IMR-90 (cell line): ENCODE data around the gene FSD1. TPM values are rescaled to one million over a fixed set of nuclear protein-coding genes. Genes with fewer than 3 reads are reported as not detected.

ENCODE experiments used
- ATAC-seq: fragments of 200-7000 bp; cut with Tn5 transposase; 2 replicates; pipeline ENCODE4 v1.9.1; 2020; ENCODE audit warnings: low read depth, mild to moderate bottlenecking, moderate library complexity
- BruUV-seq: library from RNA; stranded (reverse); fragments of 400-500 nt; replicated peaks from 2 replicates; lab custom pipeline; 2021; lab: Mats Ljungman, UMichigan
- CTCF ChIA-PET: fragments of 300-600 bp; formaldehyde crosslinking; extraction: SDS; loops from one replicate; lab custom pipeline; 2021; ENCODE audit warnings: antibody characterized with exemption; lab: Yijun Ruan, JAX
- POLR2A ChIA-PET: fragments of 300-600 bp; sonication (Branson Sonifier 250); formaldehyde crosslinking; loops from one replicate; lab custom pipeline; 2022; ENCODE audit warnings: antibody characterized with exemption; ENCODE audit not compliant: unreplicated experiment; lab: Charles Lee
- DNase-seq: peaks from one replicate; pipeline ENCODE4 v3.0.0; 2013
- H2AFZ ChIP-seq: replicated peaks from 2 replicates; pipeline ENCODE3; 2013; ENCODE audit warnings: low read length, mild to moderate bottlenecking; ENCODE audit not compliant: poor library complexity
- H2AK5ac ChIP-seq: 2 replicates; pipeline ENCODE4 v1.6.1; 2013; ENCODE audit warnings: low read depth, low read length, inconsistent platforms
- H2AK9ac ChIP-seq: replicated peaks from 2 replicates; pipeline ENCODE3; 2013; ENCODE audit warnings: mild to moderate bottlenecking, low read depth, low read length, moderate library complexity; ENCODE audit not compliant: poor library complexity
- H2BK120ac ChIP-seq: 2 replicates; pipeline ENCODE4 v1.6.1; 2013; ENCODE audit warnings: low read depth, low read length, inconsistent platforms
- H2BK15ac ChIP-seq: 3 replicates; pipeline ENCODE4 v1.6.1; 2013; ENCODE audit warnings: low read depth, low read length, inconsistent platforms
- H2BK20ac ChIP-seq: 2 replicates; pipeline ENCODE4 v1.6.1; 2013; ENCODE audit warnings: low read depth, mild to moderate bottlenecking, inconsistent platforms, low read length, moderate library complexity
- H2BK5ac ChIP-seq: 2 replicates; pipeline ENCODE4 v1.6.1; 2013; ENCODE audit warnings: mild to moderate bottlenecking, low read depth, low read length, inconsistent platforms; ENCODE audit not compliant: poor library complexity, severe bottlenecking
- H3K14ac ChIP-seq: replicated peaks from 2 replicates; pipeline ENCODE4 v1.6.1; 2013; ENCODE audit warnings: low read depth, low read length, inconsistent platforms
- H3K18ac ChIP-seq: 2 replicates; pipeline ENCODE4 v1.6.1; 2013; ENCODE audit warnings: low read depth, low read length, control low read depth
- H3K23ac ChIP-seq: 2 replicates; pipeline ENCODE4 v1.6.1; 2013; ENCODE audit warnings: low read depth, low read length, inconsistent platforms
- H3K27ac ChIP-seq: 2 replicates; pipeline ENCODE4 v1.5.1; 2013; ENCODE audit warnings: mild to moderate bottlenecking, control low read depth, low read length; ENCODE audit not compliant: insufficient read depth
- H3K27me3 ChIP-seq: 2 replicates; pipeline ENCODE4 v1.6.1; 2013; ENCODE audit warnings: low read length; ENCODE audit not compliant: control insufficient read depth, insufficient read depth
- H3K36me3 ChIP-seq: 2 replicates; pipeline ENCODE4 v1.6.1; 2013; ENCODE audit warnings: low read length, mixed read lengths; ENCODE audit not compliant: control insufficient read depth, insufficient read depth
- H3K4ac ChIP-seq: 2 replicates; pipeline ENCODE4 v1.6.1; 2013; ENCODE audit warnings: low read depth, low read length, inconsistent platforms
- H3K4me1 ChIP-seq: 2 replicates; pipeline ENCODE4 v1.6.1; 2013; ENCODE audit warnings: low read length, mixed read lengths; ENCODE audit not compliant: control insufficient read depth, insufficient read depth
- H3K4me2 ChIP-seq: 2 replicates; pipeline ENCODE4 v1.6.1; 2013; ENCODE audit warnings: low read depth, mild to moderate bottlenecking, control low read depth, low read length, moderate library complexity
- H3K4me3 ChIP-seq: 2 replicates; pipeline ENCODE4 v1.5.1; 2013; ENCODE audit warnings: low read depth, mild to moderate bottlenecking, control low read depth, low read length, moderate library complexity; ENCODE audit not compliant: insufficient read depth
- H3K56ac ChIP-seq: 2 replicates; pipeline ENCODE4 v1.6.1; 2013; ENCODE audit warnings: low read length, inconsistent platforms; ENCODE audit not compliant: insufficient read depth; ENCODE audit errors: extremely low read depth
- H3K79me1 ChIP-seq, 2 experiments: 2 replicates each; pipeline ENCODE4 v1.6.1; 2013; ENCODE audit warnings: low read length in 2 of 2, inconsistent platforms in 1 of 2, low read depth in 1 of 2
- H3K9ac ChIP-seq: 2 replicates; pipeline ENCODE4 v1.6.1; 2013; ENCODE audit warnings: low read depth, low read length, control low read depth
- H3K9me1 ChIP-seq: 2 replicates; pipeline ENCODE4 v1.6.1; 2013; ENCODE audit warnings: low read length, inconsistent platforms; ENCODE audit not compliant: insufficient read depth
- H3K9me3 ChIP-seq: 2 replicates; pipeline ENCODE4 v1.6.1; 2013; ENCODE audit warnings: low read length; ENCODE audit not compliant: control insufficient read depth, insufficient read depth
- H4K20me1 ChIP-seq: 2 replicates; pipeline ENCODE4 v1.6.1; 2013; ENCODE audit warnings: low read length, inconsistent platforms; ENCODE audit not compliant: insufficient read depth
- H4K5ac ChIP-seq: 2 replicates; pipeline ENCODE4 v1.6.1; 2013; ENCODE audit warnings: mild to moderate bottlenecking, low read depth, low read length, control low read depth
- H4K8ac ChIP-seq, 2 experiments: 2 replicates each; pipeline ENCODE4 v1.6.1; 2013; ENCODE audit warnings: low read depth in 2 of 2, low read length in 2 of 2, control low read depth in 1 of 2, inconsistent platforms in 1 of 2
- H4K91ac ChIP-seq: 2 replicates; pipeline ENCODE4 v1.6.1; 2013; ENCODE audit warnings: low read depth, low read length, inconsistent platforms; ENCODE audit not compliant: insufficient read depth
- BHLHE40 ChIP-seq: fragments of 150-350 bp; IDR thresholded peaks from 2 replicates; pipeline ENCODE4 v1.6.1; 2016; ENCODE audit warnings: mild to moderate bottlenecking, low read depth, low read length
- CEBPB ChIP-seq: IDR thresholded peaks from 2 replicates; pipeline ENCODE4 v1.6.1; 2012; ENCODE audit warnings: low read depth, low read length, improper control_type of control experiment
- CHD1 ChIP-seq: IDR thresholded peaks from 2 replicates; pipeline ENCODE4 v1.6.1; 2012; ENCODE audit warnings: low read depth, low read length, improper control_type of control experiment
- ELK1 ChIP-seq: fragments of 150-350 bp; IDR thresholded peaks from 2 replicates; pipeline ENCODE4 v1.6.1; 2016; ENCODE audit warnings: low read depth, mild to moderate bottlenecking, low read length, moderate library complexity, borderline replicate concordance
- FOS ChIP-seq: fragments of 150-350 bp; IDR thresholded peaks from 2 replicates; pipeline ENCODE4 v1.6.1; 2016; ENCODE audit warnings: low read depth, low read length
- MAFK ChIP-seq: IDR thresholded peaks from 2 replicates; pipeline ENCODE4 v1.6.1; 2012; ENCODE audit warnings: low read depth, low read length, improper control_type of control experiment
- MAZ ChIP-seq: IDR thresholded peaks from 2 replicates; pipeline ENCODE4 v1.6.1; 2012; ENCODE audit warnings: low read depth, mild to moderate bottlenecking, low read length, improper control_type of control experiment, moderate library complexity, borderline replicate concordance
- MXI1 ChIP-seq: IDR thresholded peaks from 2 replicates; pipeline ENCODE4 v1.6.1; 2012; ENCODE audit warnings: low read depth, mild to moderate bottlenecking, low read length, moderate library complexity, borderline replicate concordance
- NFE2L2 ChIP-seq: fragments of 150-350 bp; IDR thresholded peaks from 2 replicates; pipeline ENCODE4 v1.6.1; 2016; ENCODE audit warnings: low read depth, mild to moderate bottlenecking, low read length
- POLR2A ChIP-seq: IDR thresholded peaks from 2 replicates; pipeline ENCODE4 v1.6.1; 2012; ENCODE audit warnings: mild to moderate bottlenecking, low read depth, low read length
- RAD21 ChIP-seq: IDR thresholded peaks from 2 replicates; pipeline ENCODE4 v1.6.1; 2012; ENCODE audit warnings: low read length, improper control_type of control experiment
- RFX5 ChIP-seq: IDR thresholded peaks from 2 replicates; pipeline ENCODE4 v1.8.0; 2012; ENCODE audit warnings: low read depth, mild to moderate bottlenecking, low read length, moderate library complexity
- USF2 ChIP-seq: fragments of 150-350 bp; IDR thresholded peaks from 2 replicates; pipeline ENCODE4 v1.6.1; 2017; ENCODE audit warnings: mild to moderate bottlenecking, antibody characterized with exemption, low read length, low read depth
- WGBS, 2 experiments: methylation state at CpG; one replicate each; pipeline versions ENCODE4 v1.1.5 to v1.1.7; 2013; ENCODE audit warnings: missing lambda C conversion rate in 2 of 2; ENCODE audit not compliant: insufficient read length in 1 of 2; ENCODE audit errors: extremely low coverage in 2 of 2; 5-methylcytosine and 5-hydroxymethylcytosine counted together
- dilution Hi-C: fragments of 300-500 bp; cut with HindIII; formaldehyde crosslinking; loops from one replicate; pipeline ENCODE4 v1.14.3; 2018; ENCODE audit warnings: low sequenced_read_pairs; ENCODE audit not compliant: unreplicated experiment
- in situ Hi-C: fragments of 300-500 bp; cut with MboI; formaldehyde crosslinking; loops from 3 replicates; pipeline ENCODE4 v1.14.3; 2019; ENCODE audit warnings: low sequenced_read_pairs, inconsistent platforms, mixed read lengths
- intact Hi-C: fragments of 100-400 bp; cut with micrococcal nuclease; formaldehyde crosslinking; loops from 2 replicates; pipeline ENCODE4 v1.10.0; 2022
- polyA plus RNA-seq, 3 experiments: library from polyadenylated mRNA; depleted of rRNA; stranded (reverse); fragments of >200 nt; gene quantifications; 2 replicates each; pipeline ENCODE4 v1.2.3, GENCODE V29; 2012; ENCODE audit warnings: low replicate concordance in 1 of 3
- total RNA-seq: library from RNA; depleted of rRNA; stranded (reverse); fragments of >200 nt; gene quantifications from 2 replicates; pipeline ENCODE4 v1.2.3, GENCODE V29; 2012

Gene FSD1
- total and polyA plus RNA-seq, 2 of the 4 experiments (the other 2 are of a cell fraction), result 17.4 to 24.4 TPM

- no peak overlapping the region for H3K14ac ChIP-seq
- peaks cover 6% of the 10 kb centered on the region; the same call in 1 of the 2 replicates for H4K20me1 ChIP-seq
- no peak overlapping the region for H3K4me2 ChIP-seq
- intact Hi-C loops (no loop called here), in situ Hi-C loops (loop anchor here (5.0 kb wide), 1 partner anchor 86 kb away; no protein-coding TSS in a partner anchor), dilution Hi-C loops (no loop called here)
- no peak for DNase-seq
- H2BK20ac ChIP-seq, result no peak overlapping the region
- H3K27ac ChIP-seq, result no peak overlapping the region
- no peak overlapping the region for H4K8ac ChIP-seq
- H3K9ac ChIP-seq, result no peak overlapping the region
- H3K9me3 ChIP-seq, result no peaks in the 10 kb centered on the region
- no TSS peak for BruUV-seq
- no peak overlapping the region for H2BK5ac ChIP-seq
- ChIA-PET CTCF (interaction anchor here (1.1 to 2.4 kb wide), 3 partner anchors 86 to 130 kb away, joined by 3 to 11 read pairs (median 4); no protein-coding TSS in a partner anchor), POLR2A (no interaction called here)
- no peaks in the 10 kb centered on the region for H3K27me3 ChIP-seq
- H2AFZ ChIP-seq, result no peak overlapping the region
- H3K23ac ChIP-seq, result no peak overlapping the region
- H3K79me1 ChIP-seq, result no peaks in the 10 kb centered on the region
- WGBS, 2 experiments, result 100% methylated on average over 1 of the region's 18 CpGs; no CpG with 5 or more reads in 1 of the 2 experiments
- H2BK120ac ChIP-seq, result no peak overlapping the region
- no peak overlapping the region for H2AK5ac ChIP-seq
- no peak overlapping the region for H2AK9ac ChIP-seq
- no peak for ATAC-seq
- H4K91ac ChIP-seq, result no peak overlapping the region
- H2BK15ac ChIP-seq, result no peak overlapping the region
- TF ChIP-seq MAZ (no peak), RAD21 (no peak), USF2 (no peak), CHD1 (no peak), NFE2L2 (no peak), MAFK (no peak), POLR2A (no peak), FOS (no peak), ELK1 (no peak), CEBPB (no peak), MXI1 (no peak), BHLHE40 (no peak), RFX5 (no peak)
- H3K4me1 ChIP-seq, result no peaks in the 10 kb centered on the region
- no peak overlapping the region for H3K4ac ChIP-seq
- no peak overlapping the region for H3K4me3 ChIP-seq
- no peaks in the 10 kb centered on the region for H3K9me1 ChIP-seq
- H4K5ac ChIP-seq, result no peak overlapping the region
- no peak overlapping the region for H3K56ac ChIP-seq
- no peak overlapping the region for H3K18ac ChIP-seq
- peaks cover 24% of the 10 kb centered on the region for H3K36me3 ChIP-seq
Measured at GRCh38 chr19:4266253-4267000, 38.0 kb upstream of the FSD1 start.
